Stimulated activated CD4-positive, alpha-beta T cell treated with anti-CD3 and anti-CD28 coated beads, Interleukin-12 subunit alpha, Interleukin-12 subunit beta, amount 100 ng/mL, for 24 hours (primary cell): ENCODE results near the gene SLC13A1.

Experiments
- DNase-seq, 2 experiments: peaks; one replicate each; pipeline ENCODE4 v3.0.0-alpha.2; 2020; ENCODE audit warnings: low read depth in 2 of 2

SLC13A1 gene

GRCh38 chr7:123193235-123193634 is 6.5 kb downstream of the SLC13A1 start:
- no peak for DNase-seq

DNA sequence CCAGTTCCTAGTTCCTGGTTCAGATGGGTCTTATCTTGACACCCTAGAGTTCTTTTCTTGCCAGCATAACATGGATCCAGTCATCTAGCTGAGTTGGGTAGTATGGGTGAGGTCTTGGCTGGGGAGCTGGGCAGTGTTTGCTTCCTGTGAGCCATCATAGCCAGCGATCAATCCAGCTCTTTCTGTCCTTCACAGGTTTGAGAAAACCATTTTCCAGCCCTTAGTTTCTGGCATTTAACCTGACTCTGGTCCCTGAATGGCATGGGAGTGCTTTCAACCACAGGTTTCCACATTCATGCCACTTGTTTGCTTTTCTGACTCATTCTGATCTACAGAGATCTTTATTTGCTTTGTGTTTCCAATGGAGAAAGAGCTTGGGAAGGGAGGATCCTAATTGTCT is 8.6 kb downstream of the SLC13A1 start:
- DNase-seq: no peak

DNA sequence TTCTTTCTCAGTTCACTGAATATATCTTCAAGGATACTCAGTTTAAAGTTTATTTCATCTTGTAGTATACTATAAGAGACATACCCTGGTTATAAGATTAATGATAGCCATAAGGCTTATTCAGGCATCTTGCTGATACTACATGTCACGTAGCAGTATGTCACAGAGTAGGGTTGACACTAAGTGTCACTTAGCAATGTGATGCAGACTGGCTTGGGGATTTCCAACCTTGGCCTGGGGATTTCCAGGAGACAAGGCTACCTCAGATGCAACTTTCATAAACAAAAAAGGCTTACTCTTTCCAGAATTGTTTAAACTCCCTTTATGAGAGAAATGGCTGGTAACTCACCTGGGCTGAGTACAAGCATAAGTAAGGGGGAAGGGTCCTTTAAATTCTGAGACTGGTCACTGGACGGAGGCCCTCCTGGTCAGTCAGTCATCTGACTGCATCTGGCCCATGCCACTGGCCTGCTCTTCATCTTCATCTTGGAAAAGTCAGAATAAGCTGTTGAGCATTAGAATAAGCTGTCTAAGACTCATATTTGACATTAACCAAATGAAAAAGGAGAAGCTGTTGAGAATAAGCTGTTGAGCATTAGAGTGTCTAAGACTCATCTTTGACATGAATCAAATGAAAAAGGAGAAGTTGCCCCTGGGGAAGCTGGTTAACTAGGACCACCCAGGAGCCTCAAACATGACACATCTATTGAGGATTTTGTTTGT is 9.5 kb downstream of the SLC13A1 start:
- no peak for DNase-seq

DNA sequence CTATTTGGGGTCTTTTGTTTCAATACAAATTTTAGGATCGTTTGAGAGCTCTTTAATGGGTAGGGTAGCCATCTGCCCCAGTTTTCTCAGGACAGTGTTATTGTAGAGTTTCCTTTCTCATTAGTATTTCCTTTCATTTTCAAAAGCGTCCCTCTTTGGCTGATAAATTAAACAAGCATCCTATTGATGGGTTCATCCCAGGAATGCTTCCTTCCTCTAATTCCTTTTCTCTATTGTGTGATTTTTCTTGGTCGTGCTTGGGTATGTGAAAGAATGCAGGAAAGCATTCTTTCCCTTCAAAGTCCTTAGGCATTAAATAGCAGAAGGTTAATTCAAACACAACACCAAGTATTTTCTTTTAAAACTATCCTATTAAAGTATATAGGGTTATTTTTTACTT is 14.0 kb downstream of the SLC13A1 start:
- DNase-seq: no peak

- DNase-seq: no peak
Observed at GRCh38 chr7:123184271-123184670, 15.5 kb downstream of the SLC13A1 start.

DNA sequence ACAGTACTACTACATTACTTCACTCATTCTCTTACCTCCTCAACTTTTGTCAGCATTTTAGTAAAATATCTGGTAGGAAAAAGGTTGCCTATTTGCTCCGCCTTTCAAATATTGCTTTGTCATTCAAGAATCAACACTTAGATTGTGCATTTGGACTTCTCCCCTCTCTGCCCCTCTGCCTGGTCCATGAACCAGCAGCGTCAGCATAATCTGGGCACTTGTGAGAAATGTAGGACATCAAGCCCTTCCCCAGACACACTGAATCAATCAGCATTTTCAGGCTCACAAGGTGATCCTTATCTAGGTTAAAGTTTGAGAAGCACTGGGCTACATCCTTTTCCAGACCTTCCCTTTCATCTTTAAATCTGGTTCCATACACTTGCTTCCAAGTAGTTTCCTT is 16.3 kb downstream of the SLC13A1 start:
- no peak for DNase-seq

DNA sequence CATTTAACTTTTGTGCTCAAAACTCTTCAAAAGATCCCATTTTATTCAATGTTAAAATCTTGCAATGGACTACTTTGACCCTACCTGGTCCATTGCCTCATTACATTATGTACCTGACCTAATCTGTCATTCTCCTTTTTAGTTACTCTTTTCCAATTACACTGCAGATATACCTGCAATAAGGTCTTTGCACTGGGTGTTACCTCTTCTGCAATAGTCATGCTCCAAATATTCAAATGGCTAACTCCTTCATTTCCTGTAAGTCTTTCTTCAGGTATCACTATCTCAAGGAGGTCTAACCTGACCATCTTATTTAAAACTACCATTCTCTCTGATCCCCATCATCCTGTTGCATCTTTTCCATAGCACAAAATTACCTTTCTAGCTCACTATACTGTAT is 22.3 kb downstream of the SLC13A1 start:
- no peak for DNase-seq

DNA sequence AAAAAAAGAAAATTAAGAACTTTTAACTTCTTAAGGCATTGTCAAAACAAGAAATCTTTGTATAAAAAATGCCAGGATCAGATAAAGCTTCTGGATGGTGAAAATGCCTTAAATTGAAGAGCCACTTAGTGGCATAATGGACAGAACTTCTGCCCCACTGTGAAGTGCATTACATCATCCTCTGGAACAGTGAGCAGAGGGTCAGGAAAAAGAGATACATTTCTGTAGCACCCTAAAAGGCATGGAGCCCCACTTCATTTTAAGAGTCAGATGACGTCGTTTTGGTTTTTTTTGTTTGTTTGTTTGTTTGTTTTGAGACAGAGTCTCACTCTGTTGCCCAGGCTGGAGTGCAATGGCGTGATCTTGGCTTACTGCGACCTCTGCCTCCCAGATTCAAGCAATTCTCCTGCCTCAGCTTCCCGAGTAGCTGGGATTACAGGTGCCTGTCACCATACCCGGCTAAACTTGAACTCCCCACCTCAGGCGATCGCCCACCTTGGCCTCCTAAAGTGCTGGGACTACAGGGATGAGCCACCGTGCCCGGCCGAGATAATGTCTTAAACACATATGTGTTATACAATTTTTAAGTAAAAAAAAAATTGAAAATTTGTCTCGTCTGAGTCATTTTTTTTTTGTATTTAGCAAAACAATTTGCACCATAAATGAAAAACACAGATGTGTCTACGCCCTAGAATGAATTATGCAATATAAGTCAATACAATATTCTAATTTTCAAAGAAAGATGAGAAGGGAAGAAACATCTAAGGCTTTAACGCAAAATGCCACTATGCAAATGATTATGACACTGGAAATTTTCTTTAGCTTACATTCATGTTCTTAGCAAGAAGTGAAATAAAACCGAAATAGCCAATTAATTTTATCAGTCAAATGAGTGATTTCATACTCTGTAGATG is 29.2 kb downstream of the SLC13A1 start:
- no peak for DNase-seq

GRCh38 chr7:123169065-123169464 is 30.7 kb downstream of the SLC13A1 start:
- no peak for DNase-seq

DNA sequence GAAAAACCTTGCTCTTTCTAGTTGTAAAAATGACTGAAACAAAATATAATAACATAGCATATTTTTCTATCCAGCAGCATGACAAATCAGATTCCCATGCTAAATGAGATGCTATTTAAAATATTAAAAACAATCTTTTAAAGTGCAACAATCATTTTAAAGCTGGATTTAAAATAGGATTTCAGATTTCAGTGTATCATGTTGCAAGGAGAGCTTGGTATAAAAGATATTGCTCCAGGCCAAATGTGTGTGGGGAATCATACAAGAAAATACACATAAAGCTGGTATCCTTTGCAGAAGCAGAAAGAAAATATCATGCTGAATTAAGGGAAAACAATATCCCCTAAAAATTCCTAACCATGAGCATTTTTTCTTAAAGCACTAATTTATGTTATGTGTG is 42.2 kb downstream of the SLC13A1 start:
- DNase-seq: no peak

- no peak for DNase-seq
Observed at GRCh38 chr7:123155571-123155970, 44.2 kb downstream of the SLC13A1 start.

GRCh38 chr7:123154231-123154860 is 45.4 kb downstream of the SLC13A1 start:
- DNase-seq: peak in 1 of 2 experiments; percentile 54

GRCh38 chr7:123151443-123151842 is 48.3 kb downstream of the SLC13A1 start:
- DNase-seq: no peak

DNA sequence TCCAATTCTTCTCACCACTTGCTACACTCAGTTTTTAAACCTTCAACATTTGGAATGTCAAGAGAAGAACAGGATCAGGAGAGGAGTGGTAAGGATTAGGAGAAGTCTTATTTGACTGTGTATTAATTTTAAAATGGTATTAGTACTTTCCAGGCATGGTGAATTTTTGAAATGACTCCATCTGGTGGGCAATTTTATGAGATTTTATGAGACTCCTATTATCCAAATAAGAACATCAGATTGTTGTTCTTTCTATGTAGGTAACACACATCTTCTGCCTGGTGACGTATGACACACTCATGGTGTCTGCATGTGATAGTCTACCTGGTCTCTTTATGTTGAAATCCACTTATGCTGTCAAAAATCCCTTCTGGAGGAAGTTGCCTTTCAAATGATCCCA is 51.0 kb downstream of the SLC13A1 start:
- no peak for DNase-seq

DNA sequence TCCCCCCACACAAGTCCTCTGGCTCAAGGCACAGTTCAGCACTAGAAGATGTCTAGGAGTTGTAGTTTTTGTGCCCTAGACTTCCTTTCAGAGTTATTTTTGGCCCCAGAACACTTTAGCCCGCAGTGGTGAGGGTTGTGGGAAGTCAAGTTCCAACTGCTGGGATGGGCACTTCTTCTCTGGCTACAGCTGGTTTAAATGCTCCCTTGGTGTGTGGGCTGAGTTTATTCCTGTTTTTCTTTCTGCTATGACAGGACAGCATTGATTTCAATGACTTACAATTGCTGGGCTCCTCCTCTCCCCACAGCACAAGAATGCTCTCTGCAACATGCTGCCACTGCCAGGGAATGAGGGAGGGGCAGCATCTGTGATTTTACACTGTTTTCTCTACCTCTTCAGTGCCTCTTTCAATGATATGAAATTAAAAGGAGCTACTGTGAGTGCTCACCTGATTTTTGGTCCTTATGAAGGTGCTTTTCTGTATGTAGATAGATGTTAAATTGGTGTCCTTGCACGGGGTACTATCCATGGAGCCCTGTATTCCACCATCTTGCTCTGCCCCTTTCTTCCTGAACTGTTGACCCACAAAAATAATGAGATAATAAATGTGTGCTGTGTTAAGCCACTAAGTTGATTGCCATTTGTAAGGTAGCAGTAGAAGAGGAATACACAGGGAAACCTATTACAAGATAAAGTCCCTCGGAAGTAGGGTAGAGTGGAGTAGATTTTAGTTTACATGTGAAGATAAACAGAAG is 56.3 kb downstream of the SLC13A1 start:
- no peak for DNase-seq

GRCh38 chr7:123140561-123140960 is 59.2 kb downstream of the SLC13A1 start:
- no peak for DNase-seq

- no peak for DNase-seq
Observed at GRCh38 chr7:123135960-123136359, 63.8 kb downstream of the SLC13A1 start.

- DNase-seq: no peak
Observed at GRCh38 chr7:123133924-123134323, 65.8 kb downstream of the SLC13A1 start.

- no peak for DNase-seq
Observed at GRCh38 chr7:123131961-123132360, 67.8 kb downstream of the SLC13A1 start.

DNA sequence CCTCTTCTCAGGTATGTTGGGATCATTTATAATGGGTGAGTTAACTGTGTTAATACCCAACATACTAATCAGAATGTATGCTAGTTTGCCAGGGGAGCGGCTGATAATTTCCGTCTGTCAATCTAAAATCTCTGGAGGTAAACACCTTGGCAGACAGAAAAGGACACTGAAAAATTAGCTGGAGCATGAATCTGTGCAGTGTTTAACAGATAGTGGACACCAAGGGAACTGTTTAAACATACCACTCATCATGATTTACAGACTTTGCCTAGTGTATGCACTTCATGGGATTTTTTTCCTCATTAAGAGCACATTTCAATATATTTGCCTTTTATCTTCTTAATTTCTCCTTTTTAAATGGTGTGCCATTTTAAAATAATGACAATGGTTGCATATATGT is 68.2 kb downstream of the SLC13A1 start:
- DNase-seq: no peak

DNA sequence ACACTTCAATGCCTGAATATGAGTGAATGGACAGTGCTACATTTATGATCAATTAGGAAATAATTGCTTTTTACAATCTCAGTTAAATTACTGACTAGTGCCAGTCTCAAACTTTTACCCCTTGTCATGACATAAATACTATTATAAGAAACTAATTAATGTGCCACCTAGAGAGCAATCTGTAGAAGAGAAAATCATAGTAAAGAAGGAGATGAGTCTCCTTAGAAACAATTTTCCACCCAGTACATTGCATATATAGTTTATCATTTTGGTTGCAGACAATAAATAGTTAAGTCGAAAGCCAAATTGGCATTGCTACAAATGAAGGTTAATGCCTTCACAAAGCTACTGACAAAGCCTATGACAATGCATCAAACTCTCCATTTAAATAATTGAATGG is 68.6 kb downstream of the SLC13A1 start:
- DNase-seq: no peak

DNA sequence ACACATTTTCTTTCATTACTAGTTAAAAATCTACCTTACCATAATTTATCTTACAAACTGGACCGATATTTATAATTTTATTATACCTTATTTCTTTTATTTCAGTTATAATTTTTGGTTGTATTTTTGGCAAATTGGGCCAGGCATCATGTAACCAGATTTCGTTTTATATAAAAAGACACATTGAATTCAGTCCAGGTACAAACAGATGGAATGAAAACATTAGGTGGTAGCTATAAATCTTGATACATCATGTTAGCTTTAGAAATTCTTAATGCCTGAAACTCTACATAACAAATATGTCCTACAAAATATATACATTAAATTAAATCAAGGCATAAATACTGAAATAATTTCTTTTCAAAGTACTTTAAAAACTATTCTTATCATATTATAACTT is 73.1 kb downstream of the SLC13A1 start:
- DNase-seq: no peak
